ENCODE data around the gene DNM3. TPM values are rescaled to one million over a fixed set of nuclear protein-coding genes. Genes with fewer than 3 reads are reported as not detected.

DNM3 gene
- total RNA-seq, 1 experiment from 2014 or later: 0.11 TPM

DNA sequence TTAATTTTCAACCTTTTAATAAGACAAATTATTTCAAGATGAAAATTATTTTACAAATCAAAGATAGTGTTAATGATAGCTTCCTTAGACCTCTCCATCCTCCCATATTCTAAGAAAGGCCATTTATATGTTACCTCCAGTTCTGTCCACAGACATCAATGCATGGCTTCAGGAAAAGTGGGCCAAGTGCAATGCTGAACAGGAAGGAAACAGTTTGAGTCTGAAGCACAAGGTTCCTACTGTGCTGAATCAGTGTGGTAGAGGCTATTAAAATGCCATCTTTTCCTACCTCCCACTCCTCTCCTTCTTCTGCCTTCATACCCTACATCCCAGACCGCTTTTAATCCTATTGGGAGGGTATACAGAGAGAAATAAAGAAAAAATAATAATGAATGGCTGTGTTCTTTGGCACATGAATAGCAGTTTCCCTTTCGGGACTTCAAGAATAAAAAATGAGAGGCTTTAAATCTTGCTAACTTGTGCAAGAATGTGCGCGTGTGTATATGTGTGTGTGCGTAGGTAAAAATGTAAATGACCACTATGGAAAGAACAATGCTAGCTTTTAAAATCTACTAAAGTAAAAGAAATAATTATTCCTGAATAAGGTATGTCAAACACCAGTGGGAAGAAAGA lies 516.6 kb downstream of the DNM3 start:
- no peaks in the 10 kb centered on the region for H3K27me3 Mint-ChIP-seq (ENCODE audit: insufficient read depth, unreplicated experiment)
- POLR2A ChIA-PET: interaction anchor here (1.0 kb wide), 1 partner anchor 248 kb away, joined by 3 read pairs; no protein-coding TSS in a partner anchor
- H3K9me3 Mint-ChIP-seq (ENCODE audit: unreplicated experiment): peaks cover 10% of the 10 kb centered on the region
- peaks cover 45% of the 10 kb centered on the region for H3K4me1 Mint-ChIP-seq (ENCODE audit: low read depth, unreplicated experiment)
- TF ChIP-seq, protein P1, sequence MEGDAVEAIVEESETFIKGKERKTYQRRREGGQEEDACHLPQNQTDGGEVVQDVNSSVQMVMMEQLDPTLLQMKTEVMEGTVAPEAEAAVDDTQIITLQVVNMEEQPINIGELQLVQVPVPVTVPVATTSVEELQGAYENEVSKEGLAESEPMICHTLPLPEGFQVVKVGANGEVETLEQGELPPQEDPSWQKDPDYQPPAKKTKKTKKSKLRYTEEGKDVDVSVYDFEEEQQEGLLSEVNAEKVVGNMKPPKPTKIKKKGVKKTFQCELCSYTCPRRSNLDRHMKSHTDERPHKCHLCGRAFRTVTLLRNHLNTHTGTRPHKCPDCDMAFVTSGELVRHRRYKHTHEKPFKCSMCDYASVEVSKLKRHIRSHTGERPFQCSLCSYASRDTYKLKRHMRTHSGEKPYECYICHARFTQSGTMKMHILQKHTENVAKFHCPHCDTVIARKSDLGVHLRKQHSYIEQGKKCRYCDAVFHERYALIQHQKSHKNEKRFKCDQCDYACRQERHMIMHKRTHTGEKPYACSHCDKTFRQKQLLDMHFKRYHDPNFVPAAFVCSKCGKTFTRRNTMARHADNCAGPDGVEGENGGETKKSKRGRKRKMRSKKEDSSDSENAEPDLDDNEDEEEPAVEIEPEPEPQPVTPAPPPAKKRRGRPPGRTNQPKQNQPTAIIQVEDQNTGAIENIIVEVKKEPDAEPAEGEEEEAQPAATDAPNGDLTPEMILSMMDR (IDR thresholded peaks at IDR 0.05; ENCODE audit: insufficient read depth in 1 of 2, low read depth in 1 of 2, low read length in 1 of 2, severe bottlenecking in 1 of 2, unreplicated experiment in 1 of 2): no peak
- Histone ChIP-seq H3K4me3 (ENCODE audit: low read depth, low read length) (no peak overlapping the region), H3K9me3 (no peaks in the 10 kb centered on the region; the same call in 1 of the 2 replicates), H3K27me3 (replicated peaks; ENCODE audit: control insufficient read depth, insufficient read depth, low read length) (no peaks in the 10 kb centered on the region), H3K36me3 (ENCODE audit: control insufficient read depth, insufficient read depth, low read length) (no peaks in the 10 kb centered on the region), H3K4me1 (peaks cover 73% of the 10 kb centered on the region)
- no TSS peak for BruUV-seq (replicated peaks)
- no peak overlapping the region for H3K4me3 Mint-ChIP-seq (ENCODE audit: unreplicated experiment)
- intact Hi-C loops (cut with micrococcal nuclease; ENCODE audit: unreplicated experiment): no loop called here
- DNase-seq: no peak
- H3K36me3 Mint-ChIP-seq (ENCODE audit: insufficient read depth, unreplicated experiment): no peaks in the 10 kb centered on the region
- peak overlapping the region; percentile 58 for H3K27ac Mint-ChIP-seq (ENCODE audit: unreplicated experiment)
- CTCF ChIA-PET: no interaction called here

DNA sequence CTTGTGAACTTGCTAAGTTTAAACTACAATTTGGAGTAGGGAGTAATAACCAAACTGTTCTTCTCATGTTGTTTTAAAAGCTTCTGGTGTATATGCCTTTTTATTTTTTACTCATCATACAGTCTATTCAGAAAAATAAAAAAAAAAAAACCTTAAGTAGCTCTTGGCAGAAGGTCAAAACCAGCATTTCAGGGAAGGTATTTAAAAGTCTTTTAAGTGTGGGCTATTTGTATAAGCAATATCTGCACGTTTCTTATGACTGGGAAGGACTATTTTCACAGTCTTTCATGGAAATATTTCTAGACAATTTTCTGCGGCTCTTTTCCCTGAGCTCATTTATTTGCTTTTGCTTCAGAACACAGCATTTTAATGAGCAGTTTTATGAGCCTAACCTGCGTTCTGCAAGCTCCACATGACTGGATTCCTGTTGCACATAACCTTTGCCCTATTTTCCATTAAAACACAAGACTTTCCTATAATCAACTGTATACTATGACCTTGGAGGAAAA lies 518.2 kb downstream of the DNM3 start:
- Histone ChIP-seq H3K27me3 (replicated peaks; ENCODE audit: control insufficient read depth, insufficient read depth, low read length) (no peaks in the 10 kb centered on the region), H3K4me3 (ENCODE audit: low read depth, low read length) (no peak overlapping the region), H3K9me3 (no peaks in the 10 kb centered on the region; the same call in 1 of the 2 replicates), H3K4me1 (peaks cover 77% of the 10 kb centered on the region), H3K36me3 (ENCODE audit: control insufficient read depth, insufficient read depth, low read length) (no peaks in the 10 kb centered on the region)
- DNase-seq: peak; percentile 46 to 64
- intact Hi-C loops (cut with micrococcal nuclease; ENCODE audit: unreplicated experiment): no loop called here
- peaks cover 35% of the 10 kb centered on the region for H3K4me1 Mint-ChIP-seq (ENCODE audit: low read depth, unreplicated experiment)
- no TSS peak for BruUV-seq (replicated peaks)
- no peak overlapping the region for H3K4me3 Mint-ChIP-seq (ENCODE audit: unreplicated experiment)
- POLR2A ChIA-PET: no interaction called here
- no peaks in the 10 kb centered on the region for H3K36me3 Mint-ChIP-seq (ENCODE audit: insufficient read depth, unreplicated experiment)
- TF ChIP-seq, protein P1 (IDR thresholded peaks at IDR 0.05; ENCODE audit: insufficient read depth in 1 of 2, low read depth in 1 of 2, low read length in 1 of 2, severe bottlenecking in 1 of 2, unreplicated experiment in 1 of 2): no peak
- H3K9me3 Mint-ChIP-seq (ENCODE audit: unreplicated experiment): no peaks in the 10 kb centered on the region
- CTCF ChIA-PET: interaction anchor here (0.6 kb wide), 1 partner anchor 176 kb away, joined by 3 read pairs; no protein-coding TSS in a partner anchor
- no peak overlapping the region for H3K27ac Mint-ChIP-seq (ENCODE audit: unreplicated experiment)
- H3K27me3 Mint-ChIP-seq (ENCODE audit: insufficient read depth, unreplicated experiment): no peaks in the 10 kb centered on the region

DNA sequence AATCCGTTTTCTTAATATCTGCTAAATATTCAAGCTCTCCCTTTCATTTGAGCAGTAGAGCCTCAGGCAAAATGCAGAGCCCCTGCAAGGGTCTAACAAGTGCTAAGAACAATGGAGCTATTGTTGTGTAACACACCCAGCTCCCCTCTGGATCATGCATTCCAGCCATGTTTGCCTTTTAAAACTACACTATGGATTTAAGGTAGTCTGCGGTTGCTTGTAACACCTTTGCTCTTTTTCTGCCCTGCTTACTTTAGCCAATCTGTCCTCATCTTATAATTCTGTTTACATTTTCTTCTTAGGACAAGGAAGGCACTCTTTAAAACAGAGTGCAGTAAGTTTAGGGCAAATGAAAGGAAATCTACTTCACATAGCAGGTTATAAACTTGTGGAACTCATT lies 519.2 kb downstream of the DNM3 start:
- Histone ChIP-seq H3K4me3 (ENCODE audit: low read depth, low read length) (no peak overlapping the region), H3K9me3 (no peaks in the 10 kb centered on the region; the same call in 1 of the 2 replicates), H3K27me3 (replicated peaks; ENCODE audit: control insufficient read depth, insufficient read depth, low read length) (no peaks in the 10 kb centered on the region), H3K36me3 (ENCODE audit: control insufficient read depth, insufficient read depth, low read length) (no peaks in the 10 kb centered on the region), H3K4me1 (peaks cover 77% of the 10 kb centered on the region)
- intact Hi-C loops (cut with micrococcal nuclease; ENCODE audit: unreplicated experiment): loop anchor here (1.0 to 5.0 kb wide), 3 partner anchors 22 to 183 kb away; no protein-coding TSS in a partner anchor
- peak; percentile 57 to 80 for DNase-seq
- peak overlapping the region; percentile 43 for H3K4me3 Mint-ChIP-seq (ENCODE audit: unreplicated experiment)
- H3K27ac Mint-ChIP-seq (ENCODE audit: unreplicated experiment): peak overlapping the region; percentile 89
- TF ChIP-seq, protein P1 (IDR thresholded peaks at IDR 0.05; ENCODE audit: insufficient read depth in 1 of 2, low read depth in 1 of 2, low read length in 1 of 2, severe bottlenecking in 1 of 2, unreplicated experiment in 1 of 2): no peak
- BruUV-seq (replicated peaks): no TSS peak
- CTCF ChIA-PET: no interaction called here
- peaks cover 30% of the 10 kb centered on the region for H3K4me1 Mint-ChIP-seq (ENCODE audit: low read depth, unreplicated experiment)
- POLR2A ChIA-PET: no interaction called here
- no peaks in the 10 kb centered on the region for H3K27me3 Mint-ChIP-seq (ENCODE audit: insufficient read depth, unreplicated experiment)
- no peaks in the 10 kb centered on the region for H3K36me3 Mint-ChIP-seq (ENCODE audit: insufficient read depth, unreplicated experiment)
- no peaks in the 10 kb centered on the region for H3K9me3 Mint-ChIP-seq (ENCODE audit: unreplicated experiment)

Measured in Caco-2 (cell line).